Measurements from ENCODE around the gene ZDHHC4.

DNA sequence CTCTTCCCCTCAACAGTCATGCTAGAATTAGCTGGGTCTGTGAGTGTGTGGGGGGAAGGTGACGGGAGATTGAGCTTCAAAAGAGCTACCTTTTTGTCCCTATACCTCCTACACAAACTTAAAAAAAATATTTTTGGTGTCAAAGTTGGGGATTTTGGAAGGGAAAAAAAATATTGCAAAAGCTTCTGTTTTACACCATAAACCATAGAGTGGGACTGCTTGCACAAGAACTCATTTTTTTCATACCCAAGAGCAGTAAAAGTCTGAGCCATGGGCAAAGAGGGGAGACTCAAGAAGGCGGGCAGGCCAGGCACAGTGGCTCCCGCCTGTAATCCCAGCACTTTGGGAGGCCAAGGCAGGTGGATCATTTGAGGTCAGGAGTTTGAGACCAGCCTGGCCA is 9.4 kb upstream of the ZDHHC4 start:
- TF ChIP-seq, protein P1, sequence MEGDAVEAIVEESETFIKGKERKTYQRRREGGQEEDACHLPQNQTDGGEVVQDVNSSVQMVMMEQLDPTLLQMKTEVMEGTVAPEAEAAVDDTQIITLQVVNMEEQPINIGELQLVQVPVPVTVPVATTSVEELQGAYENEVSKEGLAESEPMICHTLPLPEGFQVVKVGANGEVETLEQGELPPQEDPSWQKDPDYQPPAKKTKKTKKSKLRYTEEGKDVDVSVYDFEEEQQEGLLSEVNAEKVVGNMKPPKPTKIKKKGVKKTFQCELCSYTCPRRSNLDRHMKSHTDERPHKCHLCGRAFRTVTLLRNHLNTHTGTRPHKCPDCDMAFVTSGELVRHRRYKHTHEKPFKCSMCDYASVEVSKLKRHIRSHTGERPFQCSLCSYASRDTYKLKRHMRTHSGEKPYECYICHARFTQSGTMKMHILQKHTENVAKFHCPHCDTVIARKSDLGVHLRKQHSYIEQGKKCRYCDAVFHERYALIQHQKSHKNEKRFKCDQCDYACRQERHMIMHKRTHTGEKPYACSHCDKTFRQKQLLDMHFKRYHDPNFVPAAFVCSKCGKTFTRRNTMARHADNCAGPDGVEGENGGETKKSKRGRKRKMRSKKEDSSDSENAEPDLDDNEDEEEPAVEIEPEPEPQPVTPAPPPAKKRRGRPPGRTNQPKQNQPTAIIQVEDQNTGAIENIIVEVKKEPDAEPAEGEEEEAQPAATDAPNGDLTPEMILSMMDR (IDR thresholded peaks at IDR 0.05): no peak
- TF ChIP-seq ZFX (IDR thresholded peaks at IDR 0.05; ENCODE audit: borderline replicate concordance): no peak

All from 22Rv1 (cell line).